NCI-H226 (cell line): Measurements from ENCODE around the gene SYNDIG1.

Experiments
- DNase-seq: peaks from one replicate; pipeline ENCODE4 v3.0.0-alpha.2; 2015

SYNDIG1 gene

DNA sequence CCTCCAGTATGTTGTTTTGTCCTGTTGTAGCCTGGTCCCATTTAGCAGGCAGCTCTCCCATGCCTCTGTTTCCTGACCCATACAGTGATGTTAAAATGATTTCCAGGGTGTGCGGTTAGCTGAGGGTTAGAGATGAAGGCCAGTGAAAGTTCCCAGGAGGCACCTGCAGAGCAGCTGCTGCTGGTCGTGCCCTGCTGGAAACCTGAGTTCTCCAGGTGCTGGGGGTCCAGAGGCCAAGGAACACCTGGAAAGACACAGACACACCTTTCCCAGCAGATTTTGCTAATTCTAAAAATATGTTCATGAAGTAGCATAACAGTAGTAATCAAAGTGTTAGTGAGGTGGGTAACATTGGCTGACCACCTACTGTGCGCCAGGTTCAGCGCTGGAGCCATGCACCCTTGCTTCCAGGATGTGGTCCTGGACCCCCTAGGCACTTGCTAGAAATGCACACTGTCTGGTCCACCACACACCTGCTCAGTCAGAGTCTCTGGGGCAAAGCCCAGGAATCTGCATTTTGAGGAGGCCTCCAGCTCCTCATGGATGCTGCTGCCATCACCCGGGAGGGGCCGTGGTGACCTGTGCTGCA, 118.7 kb downstream of the SYNDIG1 start:
- DNase-seq = no peak

GRCh38 chr20:24588725-24589340, 119.4 kb downstream of the SYNDIG1 start:
- no peak for DNase-seq

- DNase-seq = no peak
Observed at GRCh38 chr20:24589381-24589780, 120.0 kb downstream of the SYNDIG1 start.

GRCh38 chr20:24589815-24590177, 120.4 kb downstream of the SYNDIG1 start:
- DNase-seq = no peak

GRCh38 chr20:24590178-24590982, 121.0 kb downstream of the SYNDIG1 start:
- no peak for DNase-seq

- no peak for DNase-seq
Observed at GRCh38 chr20:24597051-24597450, 127.6 kb downstream of the SYNDIG1 start.

GRCh38 chr20:24598346-24598745, 128.9 kb downstream of the SYNDIG1 start:
- no peak for DNase-seq

DNA sequence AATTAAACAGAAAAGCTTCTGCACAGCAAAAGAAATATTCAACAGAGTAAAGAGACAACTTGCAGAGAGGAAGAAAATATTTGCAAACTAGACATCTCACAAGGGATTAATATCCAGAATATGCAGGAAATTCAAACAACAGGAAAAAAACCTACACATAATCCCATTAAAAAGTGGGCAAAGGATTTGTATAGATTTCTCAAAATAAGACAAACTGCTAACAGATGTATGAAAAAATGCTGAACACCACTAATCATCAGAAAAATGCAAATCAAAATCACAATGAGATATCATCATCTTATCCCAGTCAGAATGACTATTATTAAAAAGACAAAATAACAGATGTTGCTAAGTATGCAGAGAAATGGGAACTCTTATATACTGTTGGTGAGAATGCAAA, 129.6 kb downstream of the SYNDIG1 start:
- no peak for DNase-seq

- no peak for DNase-seq
Observed at GRCh38 chr20:24600012-24600411, 130.6 kb downstream of the SYNDIG1 start.

GRCh38 chr20:24603454-24603853, 134.0 kb downstream of the SYNDIG1 start:
- no peak for DNase-seq

DNA sequence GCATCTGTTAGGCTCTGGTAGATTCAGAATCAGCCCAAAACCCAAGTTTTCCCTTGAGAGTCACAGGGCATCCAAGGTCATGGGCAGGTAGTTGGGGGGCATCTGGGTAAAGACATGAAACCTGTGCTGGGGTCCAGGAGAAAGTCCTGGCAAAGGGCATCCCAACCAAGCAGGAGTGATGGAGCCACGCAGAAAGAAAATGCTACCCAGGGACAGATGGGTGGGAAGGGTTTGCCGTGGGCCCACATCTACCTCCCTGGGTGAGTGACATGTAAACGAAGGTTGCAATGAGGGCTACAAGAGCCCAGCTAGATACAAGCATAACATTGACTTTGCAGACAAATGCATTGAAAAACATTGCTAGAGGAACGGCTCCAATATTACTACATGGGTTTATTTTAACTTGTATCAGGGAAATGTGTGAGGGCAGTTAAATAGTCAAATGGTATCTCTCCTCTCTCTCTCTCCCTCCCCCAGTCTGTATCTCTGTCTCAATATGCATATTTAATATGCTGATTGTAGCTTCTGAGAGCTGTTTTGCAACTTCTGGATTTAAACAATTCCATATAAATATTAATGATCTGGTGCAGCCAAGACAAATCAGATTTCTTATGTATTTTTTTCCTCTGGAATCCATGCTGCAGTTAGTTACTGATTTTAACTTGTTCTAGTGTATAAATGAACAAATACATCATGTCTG, 135.7 kb downstream of the SYNDIG1 start:
- no peak for DNase-seq

DNA sequence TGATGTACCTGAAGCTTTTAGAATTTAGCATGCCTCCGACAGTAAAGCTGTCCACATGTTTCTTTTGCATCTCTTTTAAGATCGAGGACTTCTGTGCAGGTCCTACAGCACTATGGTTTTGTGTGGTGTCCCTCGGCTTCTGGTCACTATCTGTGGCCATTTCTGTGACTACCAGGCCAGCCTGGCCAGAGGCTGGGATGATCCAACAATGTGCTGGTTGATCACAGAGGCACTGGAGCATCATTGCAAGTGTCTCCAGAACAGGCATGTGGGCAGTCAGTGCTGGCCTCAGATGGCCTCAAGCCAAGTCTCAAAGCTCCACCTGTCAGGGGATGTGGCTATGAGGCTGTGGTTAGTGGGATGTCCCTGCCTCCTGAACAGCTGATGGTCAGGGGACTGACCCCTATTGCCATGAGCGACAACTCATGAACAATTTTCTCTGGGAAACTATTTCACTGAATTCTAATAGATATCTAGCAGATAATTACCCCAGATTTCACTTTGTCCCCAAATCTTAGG, 136.6 kb downstream of the SYNDIG1 start:
- DNase-seq = no peak

DNA sequence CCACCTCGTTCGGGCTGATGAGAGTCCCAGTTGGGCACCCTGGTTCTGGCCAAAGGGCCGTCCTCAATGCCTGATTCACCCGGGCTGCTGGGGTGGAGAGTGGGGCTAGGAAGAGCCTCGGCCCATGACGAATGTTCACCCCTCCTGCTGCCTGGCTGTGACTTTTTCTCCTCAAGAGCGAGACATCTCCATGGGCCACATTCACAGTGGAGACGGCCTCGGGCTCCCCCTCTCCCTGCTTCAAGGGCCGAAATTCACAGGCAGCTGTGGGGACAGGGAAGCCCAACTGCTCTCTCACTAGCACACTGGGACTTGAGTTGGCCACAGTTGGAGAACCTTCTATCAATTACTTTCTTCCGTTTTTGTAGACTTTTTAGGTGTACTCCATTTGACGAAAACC, 138.0 kb downstream of the SYNDIG1 start:
- DNase-seq = no peak

DNA sequence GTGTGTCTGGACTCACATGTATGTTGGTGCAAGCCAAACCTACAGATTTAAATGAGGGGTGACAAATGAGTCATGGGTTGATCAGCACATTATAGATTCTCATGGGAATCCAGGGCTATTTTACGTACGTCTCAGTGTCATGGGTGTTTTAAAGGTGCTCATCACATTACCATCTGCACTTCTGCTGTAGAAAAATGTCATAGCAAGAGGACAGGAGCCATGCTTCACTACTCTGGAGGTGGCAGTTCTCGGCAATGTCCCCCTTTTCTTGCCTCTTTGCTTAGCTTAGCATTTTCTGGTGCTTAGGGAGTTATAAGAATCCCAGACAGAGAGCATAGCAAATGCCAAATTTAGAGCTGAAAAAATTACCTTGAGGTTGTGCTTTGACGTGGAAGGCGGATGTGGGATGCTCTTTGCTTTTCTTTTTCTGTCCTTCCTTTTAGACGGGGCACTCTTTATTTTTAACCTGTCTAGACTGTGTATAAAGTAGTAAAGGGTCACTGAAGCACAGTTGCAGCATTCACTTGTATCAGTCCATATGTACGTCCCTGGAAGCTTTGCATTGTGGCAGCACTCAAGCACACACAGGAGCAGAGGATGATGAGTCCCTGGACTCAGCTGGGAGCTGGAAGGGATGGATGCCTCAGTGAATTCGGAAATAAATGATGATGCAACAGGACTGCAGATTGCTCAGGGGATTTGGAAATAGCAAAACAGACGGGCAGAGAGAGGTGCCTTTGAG, 139.7 kb downstream of the SYNDIG1 start:
- DNase-seq = no peak

DNA sequence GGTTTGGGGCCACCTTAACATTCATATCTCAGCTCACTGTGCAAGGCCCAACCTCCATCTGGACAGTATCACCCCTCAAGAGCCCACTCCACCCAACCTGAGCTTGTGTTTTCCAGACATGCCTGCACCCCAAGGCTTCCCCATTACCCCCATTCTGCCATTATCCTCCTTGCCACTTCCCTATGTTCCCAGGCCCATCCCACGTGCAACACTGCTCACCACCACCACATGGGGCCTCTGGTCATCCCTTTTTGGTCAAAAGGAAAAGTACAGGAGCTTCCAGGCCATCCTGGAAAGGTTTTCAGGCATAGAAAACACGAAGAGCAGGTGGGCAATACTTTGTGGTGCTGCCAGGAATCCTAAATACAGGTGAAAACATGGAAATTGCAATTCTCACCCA, 140.3 kb downstream of the SYNDIG1 start:
- no peak for DNase-seq

DNA sequence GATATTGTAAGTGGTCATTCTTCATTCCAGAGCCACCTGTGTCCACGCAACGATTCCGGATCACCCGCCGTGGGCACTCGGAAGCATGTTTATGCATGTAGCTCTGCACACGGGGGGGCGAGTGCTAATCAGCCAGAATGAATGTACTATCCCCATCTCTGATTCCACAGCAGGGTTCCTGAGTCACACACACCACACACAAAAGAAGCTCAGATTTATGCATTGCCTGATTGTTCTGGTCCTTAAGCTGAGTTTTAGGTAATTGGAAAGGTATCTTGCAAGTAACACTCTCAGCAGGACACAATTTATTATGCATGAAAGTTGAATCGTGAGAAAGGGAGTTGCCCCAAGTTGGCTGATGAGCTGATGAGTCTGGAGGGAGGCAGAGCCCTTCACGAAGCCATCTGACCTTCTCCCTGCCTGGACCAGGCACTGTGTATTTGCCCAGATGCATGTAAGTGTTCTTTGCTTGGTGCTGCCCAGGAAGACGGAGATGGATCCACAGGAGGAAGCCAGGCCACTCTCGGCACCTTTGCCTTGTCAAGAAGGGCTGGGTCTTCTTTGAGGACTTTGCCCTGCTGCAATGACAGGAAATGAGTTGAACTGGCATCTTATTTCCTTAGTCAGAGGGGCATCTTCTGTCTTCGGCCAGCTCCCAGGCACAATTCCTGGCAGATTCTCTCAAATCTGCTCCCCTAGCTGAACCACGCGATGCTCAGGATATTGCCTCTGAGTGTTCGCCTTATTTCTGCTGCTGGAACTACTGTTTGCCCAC, 141.1 kb downstream of the SYNDIG1 start:
- no peak for DNase-seq

GRCh38 chr20:24611360-24612140, 142.1 kb downstream of the SYNDIG1 start:
- DNase-seq = no peak

GRCh38 chr20:24612799-24613775, 143.7 kb downstream of the SYNDIG1 start:
- DNase-seq = peak; percentile 6

DNA sequence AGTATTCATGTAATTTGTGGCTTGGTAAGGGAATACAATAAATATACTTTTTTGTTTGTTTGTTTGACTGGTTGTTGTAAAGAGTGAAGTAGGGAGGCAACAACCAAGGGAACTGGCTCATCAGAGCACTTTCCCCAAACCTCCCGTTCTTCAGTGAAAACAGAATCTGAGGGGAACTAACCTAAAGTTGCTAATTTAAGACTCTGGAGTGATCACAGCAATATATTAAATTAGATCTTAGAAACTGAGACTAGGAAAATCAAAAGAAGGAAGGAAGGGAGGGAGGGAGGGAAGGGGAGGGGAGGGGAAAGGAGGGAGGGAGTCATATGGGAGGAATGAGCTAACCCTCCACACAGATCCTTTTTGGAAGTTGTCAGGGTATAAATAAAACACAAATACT, 144.9 kb downstream of the SYNDIG1 start:
- DNase-seq = no peak

DNA sequence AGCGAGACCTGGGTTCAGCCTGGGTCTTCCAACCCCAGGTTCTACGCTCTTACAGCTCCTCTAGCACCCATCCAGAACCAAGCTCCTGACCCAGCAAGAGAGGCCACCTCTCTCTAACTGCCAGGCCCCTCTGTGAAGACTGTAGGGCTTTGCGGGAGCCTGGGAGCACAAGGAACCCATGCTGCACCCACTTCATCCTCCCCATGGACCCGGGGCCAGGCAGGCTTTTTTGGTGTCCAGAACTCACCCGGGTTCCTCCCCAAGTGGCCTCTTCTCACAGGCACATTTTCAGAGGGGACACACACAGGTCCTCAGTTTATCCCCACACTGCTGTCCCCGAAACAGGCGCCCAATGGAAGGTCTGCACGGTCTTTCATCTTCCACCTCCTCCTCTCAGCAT, 145.9 kb downstream of the SYNDIG1 start:
- no peak for DNase-seq
